MCF 10A (cell line): ENCODE measurements around the gene DSG3. TPM values are rescaled to one million over a fixed set of nuclear protein-coding genes. Genes with fewer than 3 reads are reported as not detected.

Experiments used
- BruUV-seq: library from RNA; stranded (reverse); fragments of 400-500 nt; replicated peaks from 2 replicates; lab custom pipeline; 2021; lab: Mats Ljungman, UMichigan
- CTCF ChIA-PET: fragments of 300-600 bp; sonication (Branson Sonifier 250); formaldehyde crosslinking; extraction: SDS; loops from one replicate; lab custom pipeline; 2021; ENCODE audit warnings: antibody characterized with exemption, inconsistent platforms; lab: Yijun Ruan, JAX
- POLR2A ChIA-PET: fragments of 300-600, 350-650 bp; sonication (Branson Sonifier 250); formaldehyde crosslinking; extraction: SDS; loops from one replicate; lab custom pipeline; 2020; ENCODE audit warnings: antibody characterized with exemption, inconsistent platforms; lab: Yijun Ruan, JAX
- DNase-seq: peaks from one replicate; pipeline ENCODE4 v3.0.0-alpha.2; 2018; ENCODE audit not compliant: unreplicated experiment
- H3K27ac Mint-ChIP-seq: one replicate; pipeline ENCODE4 v1.8.0; 2022; ENCODE audit warnings: mild to moderate bottlenecking, low read depth, mixed read lengths; ENCODE audit not compliant: unreplicated experiment
- H3K27me3 Mint-ChIP-seq: one replicate; pipeline ENCODE4 v1.8.0; 2022; ENCODE audit warnings: mixed read lengths; ENCODE audit not compliant: insufficient read depth, unreplicated experiment
- H3K36me3 Mint-ChIP-seq: one replicate; pipeline ENCODE4 v1.8.0; 2022; ENCODE audit warnings: mild to moderate bottlenecking, moderate library complexity, mixed read lengths; ENCODE audit not compliant: insufficient read depth, unreplicated experiment
- H3K4me1 Mint-ChIP-seq: one replicate; pipeline ENCODE4 v1.8.0; 2022; ENCODE audit warnings: mixed read lengths; ENCODE audit not compliant: insufficient read depth, unreplicated experiment
- H3K4me3 Mint-ChIP-seq: one replicate; pipeline ENCODE4 v1.8.0; 2022; ENCODE audit warnings: mild to moderate bottlenecking, moderate library complexity, mixed read lengths; ENCODE audit not compliant: unreplicated experiment
- H3K9me3 Mint-ChIP-seq: one replicate; pipeline ENCODE4 v1.8.0; 2022; ENCODE audit warnings: mixed read lengths; ENCODE audit not compliant: unreplicated experiment
- intact Hi-C: fragments of 100-400 bp; cut with micrococcal nuclease; formaldehyde crosslinking; loops from 2 replicates; pipeline ENCODE4 v1.14.1; 2022
- total RNA-seq: library from RNA; stranded (reverse); gene quantifications from 2 replicates; pipeline ENCODE4 v1.2.3, GENCODE V29; 2022
- TF ChIP-seq, protein P1 (sequence below): fragments of 200-600 bp; IDR thresholded peaks from one replicate; pipeline ENCODE4 v1.8.0; 2022; ENCODE audit warnings: antibody characterized with exemption, mild to moderate bottlenecking; ENCODE audit not compliant: unreplicated experiment

Gene DSG3
- total RNA-seq, 1 experiment from 2014 or later, result 68.5 TPM

DNA sequence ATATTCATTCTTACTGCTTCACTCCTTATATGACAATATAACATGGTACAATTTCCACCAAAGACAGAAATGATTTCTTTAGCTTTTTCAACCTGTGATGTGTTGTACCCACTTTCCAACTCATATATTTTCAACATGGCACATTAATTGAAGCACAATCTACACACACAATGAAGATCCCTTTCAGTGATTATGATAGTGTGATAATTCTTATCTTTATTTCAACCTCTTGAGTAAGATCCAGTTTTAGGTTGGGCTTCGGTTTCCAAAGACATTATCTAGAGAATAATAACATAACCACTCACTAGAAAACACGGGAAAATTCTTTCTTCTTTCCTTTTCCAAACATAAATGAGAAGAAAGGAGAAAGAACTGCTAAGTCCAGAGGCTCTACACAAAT lies 3.4 kb upstream of the DSG3 start:
- Mint-ChIP-seq H3K4me1 (no peaks in the 10 kb centered on the region), H3K27me3 (no peaks in the 10 kb centered on the region), H3K4me3 (no peak overlapping the region), H3K36me3 (no peaks in the 10 kb centered on the region), H3K9me3 (no peaks in the 10 kb centered on the region), H3K27ac (no peak overlapping the region)
- POLR2A ChIA-PET, result interaction anchor here (1.5 kb wide), 1 partner anchor 203 kb away, joined by 3 read pairs; no protein-coding TSS in a partner anchor
- CTCF ChIA-PET, result no interaction called here
- DNase-seq, result no peak
- intact Hi-C loops, result no loop called here
- BruUV-seq, result no TSS peak
- TF ChIP-seq, protein P1, sequence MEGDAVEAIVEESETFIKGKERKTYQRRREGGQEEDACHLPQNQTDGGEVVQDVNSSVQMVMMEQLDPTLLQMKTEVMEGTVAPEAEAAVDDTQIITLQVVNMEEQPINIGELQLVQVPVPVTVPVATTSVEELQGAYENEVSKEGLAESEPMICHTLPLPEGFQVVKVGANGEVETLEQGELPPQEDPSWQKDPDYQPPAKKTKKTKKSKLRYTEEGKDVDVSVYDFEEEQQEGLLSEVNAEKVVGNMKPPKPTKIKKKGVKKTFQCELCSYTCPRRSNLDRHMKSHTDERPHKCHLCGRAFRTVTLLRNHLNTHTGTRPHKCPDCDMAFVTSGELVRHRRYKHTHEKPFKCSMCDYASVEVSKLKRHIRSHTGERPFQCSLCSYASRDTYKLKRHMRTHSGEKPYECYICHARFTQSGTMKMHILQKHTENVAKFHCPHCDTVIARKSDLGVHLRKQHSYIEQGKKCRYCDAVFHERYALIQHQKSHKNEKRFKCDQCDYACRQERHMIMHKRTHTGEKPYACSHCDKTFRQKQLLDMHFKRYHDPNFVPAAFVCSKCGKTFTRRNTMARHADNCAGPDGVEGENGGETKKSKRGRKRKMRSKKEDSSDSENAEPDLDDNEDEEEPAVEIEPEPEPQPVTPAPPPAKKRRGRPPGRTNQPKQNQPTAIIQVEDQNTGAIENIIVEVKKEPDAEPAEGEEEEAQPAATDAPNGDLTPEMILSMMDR, result no peak

DNA sequence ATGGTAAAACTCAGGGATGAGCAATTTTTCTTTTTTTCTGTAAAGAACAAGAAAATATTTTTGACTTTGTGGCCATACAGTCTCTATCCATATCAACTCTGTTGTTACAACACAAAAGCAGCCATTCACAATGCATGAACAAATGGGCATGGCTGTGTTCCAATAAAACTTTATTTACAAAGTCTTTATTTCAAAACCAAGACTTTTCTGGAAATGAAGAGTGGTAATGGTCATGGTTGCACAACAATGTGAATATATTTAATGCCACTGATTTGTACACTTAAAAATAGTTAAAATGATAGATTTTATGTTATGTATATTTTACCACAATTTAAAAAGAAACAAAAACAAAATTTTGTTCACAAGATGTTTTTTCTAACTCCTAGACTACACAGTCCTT lies 1.6 kb upstream of the DSG3 start:
- no peak overlapping the region for H3K4me3 Mint-ChIP-seq
- no peaks in the 10 kb centered on the region for H3K36me3 Mint-ChIP-seq
- H3K9me3 Mint-ChIP-seq, result no peaks in the 10 kb centered on the region
- TF ChIP-seq, protein P1, result no peak
- BruUV-seq, result no TSS peak
- ChIA-PET POLR2A (interaction anchor here (1.9 to 12.3 kb wide), 5 partner anchors 13 to 199 kb away, joined by 12 to 219 read pairs (median 187); no protein-coding TSS in a partner anchor), CTCF (no interaction called here)
- H3K27ac Mint-ChIP-seq, result no peak overlapping the region
- intact Hi-C loops, result loop anchor here (5.0 kb wide), 1 partner anchor 404 kb away; the partner anchor contains the start of gene DSC3
- DNase-seq, result no peak
- H3K4me1 Mint-ChIP-seq, result peaks cover 9% of the 10 kb centered on the region
- H3K27me3 Mint-ChIP-seq, result no peaks in the 10 kb centered on the region

DNA sequence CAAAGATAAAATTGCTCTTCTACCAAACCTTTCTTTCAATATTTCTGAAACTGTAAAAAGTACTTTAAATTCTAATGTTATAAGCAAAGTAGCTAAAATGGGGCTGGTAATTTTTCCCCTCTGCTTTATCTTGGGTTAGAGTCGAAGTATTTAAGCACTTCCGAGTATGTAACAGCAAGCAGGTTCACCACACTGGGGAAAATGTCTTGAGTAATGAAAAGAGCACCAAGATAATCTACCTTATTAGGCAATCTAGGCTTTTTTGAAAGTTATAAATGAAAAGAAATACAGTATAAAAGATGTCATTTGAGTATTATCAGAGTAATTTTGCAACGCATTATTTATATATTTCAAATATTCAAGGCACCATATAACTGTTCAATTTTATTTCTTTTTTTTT lies 687 bp upstream of the DSG3 start:
- Mint-ChIP-seq H3K27ac (peak overlapping the region; percentile 88), H3K36me3 (no peaks in the 10 kb centered on the region), H3K9me3 (no peaks in the 10 kb centered on the region), H3K4me3 (peak overlapping the region; percentile 75), H3K27me3 (no peaks in the 10 kb centered on the region), H3K4me1 (peaks cover 9% of the 10 kb centered on the region)
- TF ChIP-seq, protein P1, result no peak
- no TSS peak for BruUV-seq
- no peak for DNase-seq
- CTCF ChIA-PET, result interaction anchor here (0.7 kb wide), 1 partner anchor 17 kb away, joined by 3 read pairs; no protein-coding TSS in a partner anchor
- POLR2A ChIA-PET, result interaction anchor here (0.6 to 12.3 kb wide), 35 partner anchors 8 to 495 kb away, joined by 3 to 219 read pairs (median 8); partner anchors contain the start of genes DSC2, DSC3 and DSG2
- intact Hi-C loops, result loop anchor here (5.0 kb wide), 1 partner anchor 405 kb away; the partner anchor contains the start of gene DSC3

DNA sequence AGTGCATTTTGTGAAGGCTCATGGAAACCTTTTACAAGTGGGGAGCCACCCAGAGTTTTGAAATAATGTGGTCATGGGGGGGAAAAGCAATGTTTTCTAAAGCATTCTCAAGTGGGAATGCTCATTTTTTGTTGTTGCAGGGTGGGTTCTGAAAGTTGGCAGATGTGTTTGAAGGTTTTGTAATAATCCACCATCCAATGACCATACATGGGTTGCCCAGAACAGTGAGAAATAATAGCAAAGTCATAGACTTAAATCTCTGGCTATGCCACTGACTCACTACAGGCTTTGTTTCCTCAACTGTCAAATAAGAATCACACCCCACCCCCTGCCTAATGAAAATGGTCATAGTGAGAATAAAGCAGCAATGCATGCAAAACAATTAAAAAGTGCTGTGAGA lies 2.9 kb downstream of the DSG3 start:
- Mint-ChIP-seq H3K9me3 (no peaks in the 10 kb centered on the region), H3K27ac (peak overlapping the region; percentile 88), H3K4me3 (peak overlapping the region; percentile 75), H3K27me3 (no peaks in the 10 kb centered on the region), H3K4me1 (peaks cover 19% of the 10 kb centered on the region), H3K36me3 (no peaks in the 10 kb centered on the region)
- peak; percentile 86 for DNase-seq
- POLR2A ChIA-PET, result interaction anchor here (0.7 to 12.3 kb wide), 28 partner anchors 8 to 408 kb away, joined by 3 to 219 read pairs (median 8); partner anchors contain the start of genes DSC2, DSC3 and DSG2
- CTCF ChIA-PET, result interaction anchor here (0.6 to 1.7 kb wide), 2 partner anchors 11 to 207 kb away, joined by 3 read pairs; no protein-coding TSS in a partner anchor
- intact Hi-C loops, result loop anchor here (2.0 to 5.0 kb wide), 3 partner anchors 26 to 183 kb away; no protein-coding TSS in a partner anchor
- TF ChIP-seq, protein P1, result no peak
- no TSS peak for BruUV-seq
